Aorta (tissue), 5 donors: ENCODE measurements around the gene TRIM27. TPM values are rescaled to one million over a fixed set of nuclear protein-coding genes. Genes with fewer than 3 reads are reported as not detected.
A peak's percentile ranks its signal among the peaks of the same experiment; 100 is the strongest.
"Not testable (repeated sequence)": the region's sequence is repeated elsewhere in the genome, so short reads cannot be mapped to it uniquely, and the experiment has no call there.

Experiments used
- ATAC-seq: fragments of 200-7000 bp; cut with Tn5 transposase; one replicate; pipeline ENCODE4 v1.9.1; 2022; ENCODE audit warnings: moderate library complexity; ENCODE audit not compliant: low FRiP score
- DNase-seq, 2 donors: peaks; one replicate each; pipeline ENCODE4 v3.0.0-alpha.2; 2020
- H3K27ac ChIP-seq, 2 donors: one replicate each; pipeline ENCODE4 v1.5.1; 2013; ENCODE audit warnings: low read length in 2 of 2, mild to moderate bottlenecking in 2 of 2, moderate library complexity in 2 of 2, control low read depth in 1 of 2, inconsistent platforms in 1 of 2, low read depth in 1 of 2
- H3K27me3 ChIP-seq, 2 donors: one replicate each; pipeline ENCODE4 v1.6.1; 2013; ENCODE audit warnings: control low read depth in 1 of 2, low read length in 1 of 2, mild to moderate bottlenecking in 1 of 2, moderate library complexity in 1 of 2; ENCODE audit not compliant: insufficient read depth in 2 of 2, control insufficient read depth in 1 of 2
- H3K36me3 ChIP-seq, 2 donors: one replicate each; pipeline ENCODE4 v1.6.1; 2013; ENCODE audit warnings: control low read depth in 1 of 2, low read length in 1 of 2, mild to moderate bottlenecking in 1 of 2; ENCODE audit not compliant: insufficient read depth in 2 of 2, control insufficient read depth in 1 of 2
- H3K4me1 ChIP-seq, 2 donors: one replicate each; pipeline ENCODE4 v1.6.1; 2013; ENCODE audit warnings: low read length in 2 of 2, control low read depth in 1 of 2, mild to moderate bottlenecking in 1 of 2, moderate library complexity in 1 of 2; ENCODE audit not compliant: insufficient read depth in 2 of 2, control insufficient read depth in 1 of 2
- H3K4me3 ChIP-seq, 2 donors: one replicate each; pipeline ENCODE4 v1.5.1; 2013; ENCODE audit warnings: low read length in 2 of 2, control low read depth in 1 of 2, mild to moderate bottlenecking in 1 of 2
- H3K9me3 ChIP-seq: one replicate; pipeline ENCODE4 v1.6.1; 2013; ENCODE audit warnings: mild to moderate bottlenecking, low read length; ENCODE audit not compliant: control insufficient read depth
- WGBS, 2 donors: extraction: QIAGEN DNeasy Blood & Tissue Kit; methylation state at CpG; one replicate each; pipeline ENCODE4 v1.1.7; 2013; 5-methylcytosine and 5-hydroxymethylcytosine counted together
- intact Hi-C, 2 donors: fragments of 100-400 bp; cut with DNase I; formaldehyde crosslinking; loops; one replicate each; pipeline versions ENCODE4 v1.14.2 to v1.15.0; 2022
- polyA plus RNA-seq, 2 donors: library from polyadenylated mRNA; stranded (reverse); fragments of 200-250 nt; gene quantifications; one replicate each; pipeline ENCODE4 v1.2.3, GENCODE V29; 2013
- total RNA-seq, 2 donors: library from RNA; stranded (reverse); fragmentation: NEBNext Ultra II Directional; extraction: Animal tissue kit (Norgen Biotek cat#: 25700); gene quantifications; one replicate each; pipeline ENCODE4 v1.2.1, GENCODE V29; 2021
- donor health status: healthy with polysubstance abuse.
- donor health status: Bipolar disorder and iron deficiency.
- donor health status: DM: no; HTN: no; CAD: no.
- donor health status: DM: no; HTN: no; CAD: no.
- donor health status: DM: yes; HTN: yes; CAD: no.

TRIM27 gene
- total and polyA plus RNA-seq, 4 donors, result 19.3 to 56.0 (median 40.4) TPM

DNA sequence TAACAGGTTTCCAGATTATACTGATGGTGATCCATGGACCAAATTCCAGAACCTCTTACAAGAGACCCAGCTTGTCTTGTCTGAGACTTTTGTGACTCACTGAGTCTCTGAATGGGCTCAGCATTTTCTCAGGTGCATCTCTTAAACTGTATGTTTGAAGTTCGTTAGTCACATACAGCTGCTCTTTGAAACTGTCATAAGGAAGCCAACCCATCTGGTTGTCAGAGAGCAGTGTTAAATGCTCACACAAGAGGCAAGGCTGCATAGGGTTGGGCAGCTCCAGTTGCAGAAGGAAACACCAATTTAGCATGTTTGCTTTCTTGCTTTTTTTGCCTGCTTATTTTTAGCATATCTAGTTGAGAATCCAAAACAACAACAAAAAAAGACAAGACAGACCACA, 47.1 kb downstream of the TRIM27 start:
- Histone ChIP-seq H3K9me3 (no peaks in the 10 kb centered on the region), H3K27me3 (no peaks in the 10 kb centered on the region), H3K27ac (no peak overlapping the region), H3K36me3 (no peaks in the 10 kb centered on the region), H3K4me1 (peaks cover 0 to 3% of the 10 kb centered on the region in 2 donors), H3K4me3 (no peak overlapping the region)
- 55 to 67% methylated on average over 1 of the region's 1 CpG for WGBS, 2 donors
- intact Hi-C loops, result no loop called here
- ATAC-seq (no peak), DNase-seq (no peak)

GRCh38 chr6:28875191-28875747, 48.5 kb downstream of the TRIM27 start:
- H3K4me3 ChIP-seq, result no peak overlapping the region
- H3K9me3 ChIP-seq, result no peaks in the 10 kb centered on the region
- DNase-seq, result no peak
- no peak for ATAC-seq
- H3K36me3 ChIP-seq, result no peaks in the 10 kb centered on the region
- H3K4me1 ChIP-seq, result no peaks in the 10 kb centered on the region
- 49 to 50% methylated on average over 6 of the region's 6 CpGs for WGBS, 2 donors
- no peaks in the 10 kb centered on the region for H3K27me3 ChIP-seq
- intact Hi-C loops, result no loop called here
- H3K27ac ChIP-seq, result no peak overlapping the region

- 85 to 90% methylated on average over 19 to 25 of the region's 28 CpGs for whole genome bisulfite sequencing, 2 donors
- H3K9me3 ChIP-seq, H3K4me3 ChIP-seq, H3K4me1 ChIP-seq, H3K27ac ChIP-seq, DNase-seq, intact Hi-C loops, ATAC-seq, H3K27me3 ChIP-seq, H3K36me3 ChIP-seq: not testable (repeated sequence)
These were observed 51.5 kb downstream of the TRIM27 start for GRCh38 chr6:28872157-28872817.

DNA sequence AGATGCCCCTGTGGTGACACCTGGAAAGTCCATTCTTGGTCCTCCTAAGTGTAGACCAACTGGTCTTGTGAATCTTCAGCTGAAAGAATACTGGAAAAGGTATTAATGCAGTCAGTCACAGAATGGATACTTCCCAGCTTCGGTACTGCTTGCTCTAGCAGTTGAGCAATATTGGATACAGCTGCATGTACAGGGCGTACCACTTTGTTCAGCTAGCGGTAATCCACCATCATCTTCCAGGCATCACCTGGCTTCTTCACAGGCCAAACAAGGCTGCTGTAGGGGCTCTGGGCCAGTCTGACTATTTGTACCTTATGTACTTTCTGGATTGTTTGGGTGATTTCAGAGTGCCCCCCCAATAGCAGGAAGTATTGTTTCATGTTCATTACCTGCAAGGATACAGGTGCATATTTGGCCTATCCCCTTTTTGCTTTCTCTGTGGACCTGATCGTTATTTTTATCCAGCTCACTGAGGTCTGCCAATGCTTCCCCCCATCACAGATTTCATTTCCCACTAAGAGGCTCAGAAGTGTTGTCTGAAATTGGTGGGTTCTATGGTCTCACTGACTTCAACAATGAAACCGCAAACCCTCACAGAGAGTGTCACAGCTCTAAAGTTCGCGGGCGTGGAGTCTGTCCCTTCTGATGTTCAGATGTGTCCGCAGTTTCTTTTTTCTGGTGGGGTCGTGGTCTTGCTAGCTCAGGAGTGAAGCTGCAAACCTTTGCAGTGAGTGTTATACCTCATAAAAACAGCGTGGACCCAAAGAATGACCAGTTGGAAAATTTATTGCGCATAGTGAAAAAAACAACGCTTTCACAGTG, 52.2 kb downstream of the TRIM27 start:
- WGBS, 2 donors, result 92% methylated on average over 13 of the region's 13 CpGs
- no peak overlapping the region for H3K27ac ChIP-seq
- intact Hi-C loops, result no loop called here
- H3K27me3 ChIP-seq, result no peaks in the 10 kb centered on the region
- DNase-seq (no peak), ATAC-seq (no peak)
- no peaks in the 10 kb centered on the region for H3K36me3 ChIP-seq
- H3K4me1 ChIP-seq, result no peaks in the 10 kb centered on the region
- H3K9me3 ChIP-seq, result no peaks in the 10 kb centered on the region
- no peak overlapping the region for H3K4me3 ChIP-seq

GRCh38 chr6:28868873-28869272, 54.9 kb downstream of the TRIM27 start:
- Histone ChIP-seq H3K27me3 (no peaks in the 10 kb centered on the region), H3K27ac (no peak overlapping the region), H3K9me3 (no peaks in the 10 kb centered on the region), H3K4me3 (no peak overlapping the region), H3K4me1 (no peaks in the 10 kb centered on the region), H3K36me3 (no peaks in the 10 kb centered on the region)
- ATAC-seq (no peak), DNase-seq (no peak)
- 66 to 69% methylated on average over 2 of the region's 2 CpGs for WGBS, 2 donors
- intact Hi-C loops, result loop anchor here in 1 of 2 donors (10.0 kb wide), 1 partner anchor 116 kb away; no protein-coding TSS in a partner anchor

DNA sequence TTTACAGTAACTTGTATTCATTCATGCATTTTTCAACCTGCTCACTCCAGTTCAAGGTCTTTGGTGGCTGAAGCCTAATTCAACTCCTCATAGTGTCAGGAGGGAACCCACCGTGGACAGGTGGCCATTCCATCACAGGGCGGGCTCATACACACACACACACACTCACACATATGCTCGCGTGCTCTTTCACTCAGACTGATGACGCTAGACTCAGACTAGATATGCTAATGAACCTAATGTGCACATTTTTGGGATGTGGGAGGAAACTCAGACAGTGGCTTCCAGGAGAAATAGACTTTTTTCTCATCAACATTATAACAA, 56.7 kb downstream of the TRIM27 start:
- intact Hi-C loops, result loop anchor here in 1 of 2 donors (10.0 kb wide), 1 partner anchor 118 kb away; no protein-coding TSS in a partner anchor
- Histone ChIP-seq H3K4me1 (no peaks in the 10 kb centered on the region), H3K36me3 (no peaks in the 10 kb centered on the region), H3K27ac (no peak overlapping the region), H3K27me3 (no peaks in the 10 kb centered on the region), H3K4me3 (peak overlapping the region in 1 of 2 donors; percentile 63), H3K9me3 (no peaks in the 10 kb centered on the region)
- 15% methylated on average over 5 of the region's 5 CpGs for WGBS, 2 donors
- ATAC-seq, result no peak
- no peak for DNase-seq

- H3K4me3 ChIP-seq, result peak overlapping the region; percentile 37 to 63
- WGBS, 2 donors, result 1% methylated on average over 59 to 60 of the region's 60 CpGs
- H3K36me3 ChIP-seq, H3K9me3 ChIP-seq, H3K27me3 ChIP-seq, H3K4me1 ChIP-seq: not testable (repeated sequence)
- intact Hi-C loops, result loop anchor here in 1 of 2 donors (10.0 kb wide), 1 partner anchor 118 kb away; no protein-coding TSS in a partner anchor
- DNase-seq (peak; percentile 81 to 88), ATAC-seq (peak; percentile 79)
- H3K27ac ChIP-seq, result peak overlapping the region in 1 of 2 donors; percentile 73
These were observed 57.3 kb downstream of the TRIM27 start for GRCh38 chr6:28866205-28867085.
